K562 (cell line): ENCODE results near the gene E2F1. TPM values are rescaled to one million over a fixed set of nuclear protein-coding genes. Genes with fewer than 3 reads are reported as not detected.
A peak's percentile ranks its signal among the peaks of the same experiment; 100 is the strongest.

Experiments used
- BDP1 ChIP-seq: IDR thresholded peaks from 3 replicates; pipeline ENCODE4 v1.6.1; 2011; ENCODE audit not compliant: insufficient read length, insufficient read depth
- BRD9 ChIP-seq: fragments of 450-650 bp; IDR thresholded peaks from 2 replicates; pipeline ENCODE4 v1.6.1; 2018; ENCODE audit warnings: low read depth; ENCODE audit not compliant: partially characterized antibody
- DDX20 ChIP-seq: fragments of 450-650 bp; IDR thresholded peaks from 2 replicates; pipeline ENCODE4 v1.6.1; 2016; ENCODE audit warnings: missing genetic modification characterization, low read depth, mild to moderate bottlenecking, missing compliant biosample characterization, moderate library complexity
- DEAF1 ChIP-seq: fragments of 450-650 bp; formaldehyde crosslinking; IDR thresholded peaks from 2 replicates; pipeline ENCODE4 v1.4.0; 2020; ENCODE audit warnings: mild to moderate bottlenecking, moderate library complexity
- E2F8 ChIP-seq: fragments of 450-650 bp; IDR thresholded peaks from 2 replicates; pipeline ENCODE4 v1.7.1; 2018; ENCODE audit warnings: mild to moderate bottlenecking, low read depth; ENCODE audit not compliant: partially characterized antibody
- ELF1 ChIP-seq: fragments of 200-800 bp; sonication (Bioruptor generic); IDR thresholded peaks from 2 replicates; pipeline ENCODE4 v1.6.1; 2016; ENCODE audit warnings: missing genetic modification characterization, missing compliant biosample characterization
- EP400 ChIP-seq: fragments of 450-650 bp; IDR thresholded peaks from 2 replicates; pipeline ENCODE4 v1.6.1; 2017; ENCODE audit warnings: antibody characterized with exemption, mild to moderate bottlenecking, moderate library complexity
- ETS1 ChIP-seq: conservative IDR thresholded peaks from 2 replicates; pipeline ENCODE4 v1.6.1; 2011; ENCODE audit warnings: low read depth, mild to moderate bottlenecking, low read length; ENCODE audit not compliant: control insufficient read depth
- EWSR1 ChIP-seq: fragments of 450-650 bp; IDR thresholded peaks from 2 replicates; pipeline ENCODE4 v1.6.1; 2018; ENCODE audit warnings: borderline replicate concordance, mild to moderate bottlenecking, low read depth, moderate library complexity; ENCODE audit not compliant: partially characterized antibody
- GTF2F1 ChIP-seq: IDR thresholded peaks from 2 replicates; pipeline ENCODE4 v1.6.1; 2011; ENCODE audit warnings: low read depth, low read length, improper control_type of control experiment
- HDAC3 ChIP-seq: fragments of 450-650 bp; IDR thresholded peaks from 2 replicates; pipeline ENCODE4 v1.6.1; 2018; ENCODE audit warnings: borderline replicate concordance, mild to moderate bottlenecking, moderate library complexity; ENCODE audit not compliant: partially characterized antibody
- HOXB6 ChIP-seq: fragments of 250-450 bp; sonication (Bioruptor Pico); IDR thresholded peaks from 2 replicates; pipeline ENCODE4 v1.5.1; 2022; ENCODE audit warnings: mild to moderate bottlenecking, borderline replicate concordance
- NCOA6 ChIP-seq: fragments of 450-650 bp; IDR thresholded peaks from 2 replicates; pipeline ENCODE4 v1.6.1; 2017; ENCODE audit warnings: mild to moderate bottlenecking
- NRF1 ChIP-seq, 2 experiments: fragments of 450-650 bp; IDR thresholded peaks in 1 of 2; conservative IDR thresholded peaks in 1 of 2; 2 replicates each; pipeline ENCODE4 v1.6.1; 2014; ENCODE audit warnings: mild to moderate bottlenecking in 2 of 2
- POLR2H ChIP-seq: IDR thresholded peaks from 2 replicates; pipeline ENCODE4 v1.6.1; 2016; ENCODE audit warnings: missing genetic modification characterization, low read depth, mild to moderate bottlenecking, control low read depth, missing compliant biosample characterization, moderate library complexity
- PRMT5 ChIP-seq: sonication (generic); formaldehyde crosslinking; IDR thresholded peaks from 2 replicates; pipeline ENCODE4 v1.5.0; 2020; ENCODE audit warnings: missing genetic modification reagents
- RBM25 ChIP-seq: fragments of 200-400 bp; formaldehyde crosslinking; IDR thresholded peaks from 2 replicates; pipeline ENCODE4 v1.6.1; 2018; ENCODE audit warnings: low read length, low read depth, moderate library complexity; ENCODE audit not compliant: severe bottlenecking
- RNF2 ChIP-seq: sonication (generic); IDR thresholded peaks from 2 replicates; pipeline ENCODE4 v1.6.1; 2016
- TAF1 ChIP-seq: IDR thresholded peaks from 2 replicates; pipeline ENCODE4 v1.6.1; 2011; ENCODE audit warnings: mild to moderate bottlenecking, low read length, moderate library complexity; ENCODE audit not compliant: insufficient read depth, control insufficient read depth, severe bottlenecking; ENCODE audit errors: extremely low read depth
- TSHZ1 ChIP-seq: fragments of 250-450 bp; sonication (Bioruptor Pico); IDR thresholded peaks from 2 replicates; pipeline ENCODE4 v1.4.0; 2020; ENCODE audit warnings: mild to moderate bottlenecking, moderate library complexity
- ZNF696 ChIP-seq: fragments of 250-450 bp; sonication (Bioruptor Pico); conservative IDR thresholded peaks from 2 replicates; pipeline ENCODE4 v1.4.0; 2020; ENCODE audit warnings: mild to moderate bottlenecking, moderate library complexity
- polyA plus RNA-seq, 8 experiments: library from polyadenylated mRNA; depleted of rRNA in 4 of 8; stranded (reverse) in 5 of 8; unstranded in 3 of 8; fragments of >200 nt; fragmentation: Nextera tagmentation in 2 of 8; fragmentation: Illumina TruSeq in 1 of 8; extraction: Ambion mirVana in 2 of 8; extraction: Trizol in 1 of 8; gene quantifications; 2 replicates each; pipeline versions ENCODE4 v1.2.1 to v1.2.3, GENCODE V29; 2011 to 2014; ENCODE audit warnings: inconsistent platforms in 1 of 8, missing spikeins in 1 of 8
- total RNA-seq, 7 experiments: library from RNA; depleted of rRNA in 6 of 7; stranded (reverse); fragments of >200 nt in 6 of 7; fragmentation: Illumina TruSeq in 2 of 7; extraction: Trizol in 2 of 7; gene quantifications; 2 replicates each; pipeline versions ENCODE4 v1.2.1 to v1.2.3, GENCODE V29; 2011 to 2021; ENCODE audit warnings: low replicate concordance in 1 of 7

The E2F1 gene
- total and polyA plus RNA-seq, 9 of the 15 experiments (the other 6 are each of a cell fraction or from before 2014, with no cell fraction given): 0.14 to 30.6 (median 13.1) TPM

- no peak for TF ChIP-seq ELF1
- TF ChIP-seq NCOA6: no peak
- TF ChIP-seq TSHZ1: no peak
- peak; percentile 38; the same call in 1 of the 2 replicates for TF ChIP-seq EP400
- TF ChIP-seq RNF2: peak; percentile 87
- no peak for TF ChIP-seq ETS1
- no peak for TF ChIP-seq RBM25
- TF ChIP-seq BRD9: no peak
- TF ChIP-seq GTF2F1: no peak
- TF ChIP-seq DEAF1 (CRISPR knock-in tag): no peak
- TF ChIP-seq BDP1: no peak
- no peak for TF ChIP-seq HDAC3
- TF ChIP-seq EWSR1: no peak
- TF ChIP-seq TAF1: peak; percentile 27
- no peak for TF ChIP-seq ZNF696 (CRISPR knock-in tag)
- no peak for TF ChIP-seq POLR2H (tag)
- peak; percentile 39 for TF ChIP-seq E2F8
- TF ChIP-seq NRF1 (conservative IDR thresholded peaks at IDR 0.05 in 1 of 2, IDR thresholded peaks at IDR 0.05 in 1 of 2): no peak
- no peak for TF ChIP-seq PRMT5 (CRISPR knock-in tag)
- TF ChIP-seq HOXB6 (CRISPR knock-in tag): no peak
- TF ChIP-seq DDX20 (tag): no peak
Observed at GRCh38 chr20:33689973-33690372, 3.8 kb upstream of the E2F1 start (continued).
